A673 (cell line): ENCODE measurements around the gene TLE4. TPM values are rescaled to one million over a fixed set of nuclear protein-coding genes. Genes with fewer than 3 reads are reported as not detected.
A peak's percentile ranks its signal among the peaks of the same experiment; 100 is the strongest.

ENCODE experiments used
- BruUV-seq: library from RNA; stranded (reverse); fragments of 400-500 nt; replicated peaks from 2 replicates; lab custom pipeline; 2021; lab: Mats Ljungman, UMichigan
- CTCF ChIA-PET: fragments of 300-600 bp; sonication (Branson Sonifier 250); formaldehyde crosslinking; loops from one replicate; lab custom pipeline; 2022; ENCODE audit warnings: antibody characterized with exemption; lab: Charles Lee
- POLR2A ChIA-PET: fragments of 300-600 bp; sonication (Branson Sonifier 250); formaldehyde crosslinking; loops from one replicate; lab custom pipeline; 2022; ENCODE audit warnings: antibody characterized with exemption; ENCODE audit not compliant: low non-redundant PET; lab: Charles Lee
- DNase-seq: peaks from one replicate; pipeline ENCODE4 v3.0.0-alpha.2; 2015; ENCODE audit warnings: low spot score
- H3K27ac ChIP-seq: fragments of 200-600 bp; sonication (generic); 2 replicates; pipeline ENCODE4 v1.5.1; 2016; ENCODE audit warnings: mixed run types, low read depth, mild to moderate bottlenecking, mixed read lengths, antibody characterized with exemption, low read length; ENCODE audit not compliant: poor library complexity, severe bottlenecking
- H3K27me3 ChIP-seq: fragments of 200-600 bp; sonication (generic); replicated peaks from 2 replicates; pipeline ENCODE4 v1.6.1; 2017; ENCODE audit warnings: mixed run types, low read depth, mild to moderate bottlenecking, mixed read lengths, antibody characterized with exemption, low read length; ENCODE audit not compliant: insufficient read depth, poor library complexity
- H3K36me3 ChIP-seq: fragments of 200-600 bp; sonication (generic); 2 replicates; pipeline ENCODE4 v1.6.1; 2016; ENCODE audit warnings: mixed run types, mild to moderate bottlenecking, mixed read lengths, antibody characterized with exemption, low read length; ENCODE audit not compliant: insufficient read depth, poor library complexity, severe bottlenecking
- H3K4me1 ChIP-seq: fragments of 200-600 bp; sonication (generic); 2 replicates; pipeline ENCODE4 v1.6.1; 2017; ENCODE audit warnings: mixed run types, mild to moderate bottlenecking, mixed read lengths, antibody characterized with exemption, low read length; ENCODE audit not compliant: insufficient read depth, poor library complexity, severe bottlenecking
- H3K4me3 ChIP-seq: fragments of 200-600 bp; sonication (generic); 2 replicates; pipeline ENCODE4 v1.5.1; 2016; ENCODE audit warnings: low read depth, mixed run types, mild to moderate bottlenecking, mixed read lengths, low read length; ENCODE audit not compliant: poor library complexity, severe bottlenecking
- H3K9me3 ChIP-seq: fragments of 200-600 bp; sonication (generic); 2 replicates; pipeline ENCODE4 v1.6.1; 2016; ENCODE audit warnings: mixed run types, low read depth, mild to moderate bottlenecking, mixed read lengths, antibody characterized with exemption, low read length; ENCODE audit not compliant: poor library complexity, severe bottlenecking
- CTCF ChIP-seq: fragments of 300-800, 200-600 bp; sonication (generic); conservative IDR thresholded peaks from 2 replicates; pipeline ENCODE4 v1.5.1; 2017; ENCODE audit warnings: low read depth, mild to moderate bottlenecking, antibody characterized with exemption, low read length, moderate library complexity, mixed read lengths
- EZH2 ChIP-seq: fragments of 200-600 bp; sonication (generic); IDR thresholded peaks from 2 replicates; pipeline ENCODE4 v1.6.1; 2017; ENCODE audit warnings: borderline replicate concordance, low read depth, mild to moderate bottlenecking, mixed read lengths, antibody characterized with exemption, low read length; ENCODE audit not compliant: poor library complexity, severe bottlenecking
- intact Hi-C: fragments of 100-400 bp; cut with micrococcal nuclease; formaldehyde crosslinking; loops from one replicate; pipeline ENCODE4 v1.10.0; 2022; ENCODE audit not compliant: unreplicated experiment
- total RNA-seq: library from RNA; stranded (reverse); gene quantifications from 2 replicates; pipeline ENCODE4 v1.2.3, GENCODE V29; 2021

TLE4 gene
- total RNA-seq, 1 experiment from 2014 or later, result 21.3 TPM

GRCh38 chr9:79623799-79624721 lies 52.3 kb downstream of the TLE4 start:
- TF ChIP-seq EZH2 (no peak), CTCF (no peak)
- Histone ChIP-seq H3K27me3 (no peaks in the 10 kb centered on the region), H3K4me1 (peaks cover 36% of the 10 kb centered on the region), H3K36me3 (no peaks in the 10 kb centered on the region), H3K4me3 (peak overlapping the region; percentile 31), H3K27ac (peak overlapping the region; percentile 90), H3K9me3 (no peaks in the 10 kb centered on the region)
- ChIA-PET POLR2A (interaction anchor here (0.6 kb wide), 1 partner anchor 42 kb away, joined by 3 read pairs; no protein-coding TSS in a partner anchor), CTCF (interaction anchor here (0.6 kb wide), 1 partner anchor 41 kb away, joined by 6 read pairs; no protein-coding TSS in a partner anchor)
- peak; percentile 94 for DNase-seq
- intact Hi-C loops, result loop anchor here (1.0 kb wide), 1 partner anchor 52 kb away; no protein-coding TSS in a partner anchor
- BruUV-seq, result TSS peak; percentile 58

- intact Hi-C loops, result no loop called here
- POLR2A ChIA-PET, result no interaction called here
- no peak for TF ChIP-seq CTCF
- no peak for TF ChIP-seq EZH2
- CTCF ChIA-PET, result no interaction called here
- DNase-seq, result no peak
- H3K9me3 ChIP-seq, result no peaks in the 10 kb centered on the region
- no TSS peak for BruUV-seq
- no peaks in the 10 kb centered on the region for H3K36me3 ChIP-seq
- no peak overlapping the region for H3K27ac ChIP-seq
- H3K4me1 ChIP-seq, result peaks cover 62% of the 10 kb centered on the region
- no peak overlapping the region for H3K4me3 ChIP-seq
- no peaks in the 10 kb centered on the region for H3K27me3 ChIP-seq
These were observed 58.0 kb downstream of the TLE4 start for GRCh38 chr9:79629721-79630120.

- Histone ChIP-seq H3K27ac (peak overlapping the region; percentile 45), H3K4me1 (peaks cover 57% of the 10 kb centered on the region), H3K9me3 (no peaks in the 10 kb centered on the region), H3K4me3 (no peak overlapping the region), H3K36me3 (no peaks in the 10 kb centered on the region), H3K27me3 (no peaks in the 10 kb centered on the region)
- no TSS peak for BruUV-seq
- TF ChIP-seq CTCF (no peak), EZH2 (no peak)
- ChIA-PET POLR2A (no interaction called here), CTCF (interaction anchor here (0.6 kb wide), 1 partner anchor 49 kb away, joined by 3 read pairs; no protein-coding TSS in a partner anchor)
- DNase-seq, result peak; percentile 86
- intact Hi-C loops, result no loop called here
These were observed 59.0 kb downstream of the TLE4 start for GRCh38 chr9:79630521-79631403.
